RWPE2 (cell line): ENCODE results near the gene RASEF.
A peak's percentile ranks its signal among the peaks of the same experiment; 100 is the strongest.
"Not testable (repeated sequence)": the region's sequence is repeated elsewhere in the genome, so short reads cannot be mapped to it uniquely, and the experiment has no call there.

Experiments
- ATAC-seq: fragments of 200-7000 bp; cut with Tn5 transposase; 3 replicates; pipeline ENCODE4 v1.9.1; 2021; ENCODE audit warnings: low read depth
- DNase-seq: peaks from one replicate; pipeline ENCODE4 v3.0.0-alpha.2; 2020; ENCODE audit warnings: low spot score
- H3K27ac ChIP-seq: fragments of 450-650 bp; 2 replicates; pipeline ENCODE4 v1.5.1; 2017; ENCODE audit warnings: mild to moderate bottlenecking; ENCODE audit not compliant: poor library complexity, severe bottlenecking
- H3K27me3 ChIP-seq: fragments of 250-450 bp; sonication (Bioruptor Pico); 2 replicates; pipeline ENCODE4 v1.5.1; 2021; ENCODE audit warnings: mild to moderate bottlenecking, moderate library complexity; ENCODE audit not compliant: insufficient read depth, poor library complexity, severe bottlenecking
- H3K36me3 ChIP-seq: fragments of 250-450 bp; sonication (Bioruptor Pico); 2 replicates; pipeline ENCODE4 v1.5.1; 2020; ENCODE audit warnings: low read depth, mild to moderate bottlenecking, moderate library complexity
- H3K4me1 ChIP-seq: fragments of 250-450 bp; sonication (Bioruptor Pico); 2 replicates; pipeline ENCODE4 v1.5.1; 2021; ENCODE audit warnings: mild to moderate bottlenecking, moderate library complexity; ENCODE audit not compliant: insufficient read depth, poor library complexity, severe bottlenecking
- H3K4me3 ChIP-seq: fragments of 250-450 bp; sonication (Bioruptor Pico); 2 replicates; pipeline ENCODE4 v1.5.1; 2021; ENCODE audit warnings: mild to moderate bottlenecking, moderate library complexity; ENCODE audit not compliant: severe bottlenecking
- H3K9me3 ChIP-seq: fragments of 250-450 bp; sonication (Bioruptor Pico); 2 replicates; pipeline ENCODE4 v1.5.1; 2021; ENCODE audit warnings: mild to moderate bottlenecking, moderate library complexity; ENCODE audit not compliant: severe bottlenecking
- TF ChIP-seq, protein P1 (sequence below): fragments of 450-650 bp; IDR thresholded peaks from one replicate; pipeline ENCODE4 v1.5.1; 2017; ENCODE audit warnings: mild to moderate bottlenecking, moderate library complexity; ENCODE audit not compliant: poor library complexity, severe bottlenecking

RASEF gene

GRCh38 chr9:82938426-82939218 is 124.3 kb downstream of the RASEF start:
- no peak overlapping the region for H3K4me3 ChIP-seq
- H3K4me1 ChIP-seq, result peaks cover 15% of the 10 kb centered on the region
- no peak for ATAC-seq
- TF ChIP-seq, protein P1, sequence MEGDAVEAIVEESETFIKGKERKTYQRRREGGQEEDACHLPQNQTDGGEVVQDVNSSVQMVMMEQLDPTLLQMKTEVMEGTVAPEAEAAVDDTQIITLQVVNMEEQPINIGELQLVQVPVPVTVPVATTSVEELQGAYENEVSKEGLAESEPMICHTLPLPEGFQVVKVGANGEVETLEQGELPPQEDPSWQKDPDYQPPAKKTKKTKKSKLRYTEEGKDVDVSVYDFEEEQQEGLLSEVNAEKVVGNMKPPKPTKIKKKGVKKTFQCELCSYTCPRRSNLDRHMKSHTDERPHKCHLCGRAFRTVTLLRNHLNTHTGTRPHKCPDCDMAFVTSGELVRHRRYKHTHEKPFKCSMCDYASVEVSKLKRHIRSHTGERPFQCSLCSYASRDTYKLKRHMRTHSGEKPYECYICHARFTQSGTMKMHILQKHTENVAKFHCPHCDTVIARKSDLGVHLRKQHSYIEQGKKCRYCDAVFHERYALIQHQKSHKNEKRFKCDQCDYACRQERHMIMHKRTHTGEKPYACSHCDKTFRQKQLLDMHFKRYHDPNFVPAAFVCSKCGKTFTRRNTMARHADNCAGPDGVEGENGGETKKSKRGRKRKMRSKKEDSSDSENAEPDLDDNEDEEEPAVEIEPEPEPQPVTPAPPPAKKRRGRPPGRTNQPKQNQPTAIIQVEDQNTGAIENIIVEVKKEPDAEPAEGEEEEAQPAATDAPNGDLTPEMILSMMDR, result no peak
- DNase-seq, result no peak
- H3K36me3 ChIP-seq, result no peaks in the 10 kb centered on the region
- no peaks in the 10 kb centered on the region for H3K27me3 ChIP-seq
- H3K9me3 ChIP-seq, result no peaks in the 10 kb centered on the region
- no peak overlapping the region for H3K27ac ChIP-seq

DNA sequence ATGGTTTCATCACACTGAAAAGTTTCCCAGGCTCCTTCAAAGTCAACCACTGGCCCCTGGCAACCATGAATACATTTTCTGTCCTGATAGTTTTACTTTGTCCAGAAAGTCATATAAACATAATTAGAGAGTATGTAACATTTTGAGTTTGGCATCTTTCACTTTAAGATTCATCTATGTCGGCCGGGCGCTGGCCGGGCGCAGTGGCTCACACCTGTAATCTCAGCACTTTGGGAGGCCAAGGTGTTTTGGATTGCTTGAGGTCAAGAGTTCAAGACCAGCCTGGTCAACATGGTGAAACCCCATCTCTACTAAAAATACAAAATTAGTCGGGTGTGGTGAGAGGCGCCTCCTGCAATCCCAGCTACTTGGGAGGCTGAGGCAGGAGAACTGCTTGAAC is 126.4 kb downstream of the RASEF start:
- not testable (repeated sequence) for H3K36me3 ChIP-seq, H3K4me3 ChIP-seq, ATAC-seq, H3K27ac ChIP-seq, DNase-seq, H3K9me3 ChIP-seq, H3K27me3 ChIP-seq
- peaks cover 15% of the 10 kb centered on the region for H3K4me1 ChIP-seq

DNA sequence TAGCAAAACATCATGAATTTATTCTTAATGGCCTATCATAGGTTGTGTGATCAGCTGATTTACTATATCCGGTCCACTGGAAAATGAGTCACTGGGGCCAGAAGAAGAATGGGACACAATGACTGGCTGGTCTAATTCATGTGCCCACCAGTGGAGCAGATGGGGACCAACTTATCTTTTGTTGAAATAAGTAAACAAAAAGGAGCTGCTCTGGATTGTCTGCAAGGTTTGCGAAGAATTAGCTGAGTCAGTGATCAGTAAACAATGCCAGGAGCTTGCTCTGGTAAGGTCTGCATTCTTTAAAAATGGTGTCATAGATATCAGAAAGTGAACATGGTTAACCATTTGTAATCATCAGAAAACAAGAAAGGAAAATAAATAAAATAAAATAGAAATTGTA is 128.0 kb downstream of the RASEF start:
- no peak overlapping the region for H3K4me3 ChIP-seq
- no peaks in the 10 kb centered on the region for H3K9me3 ChIP-seq
- DNase-seq (no peak), ATAC-seq (peak; percentile 99)
- peaks cover 15% of the 10 kb centered on the region for H3K4me1 ChIP-seq
- TF ChIP-seq, protein P1, result no peak
- H3K27ac ChIP-seq, result peak overlapping the region; percentile 75
- H3K36me3 ChIP-seq, result no peaks in the 10 kb centered on the region
- no peaks in the 10 kb centered on the region for H3K27me3 ChIP-seq

DNA sequence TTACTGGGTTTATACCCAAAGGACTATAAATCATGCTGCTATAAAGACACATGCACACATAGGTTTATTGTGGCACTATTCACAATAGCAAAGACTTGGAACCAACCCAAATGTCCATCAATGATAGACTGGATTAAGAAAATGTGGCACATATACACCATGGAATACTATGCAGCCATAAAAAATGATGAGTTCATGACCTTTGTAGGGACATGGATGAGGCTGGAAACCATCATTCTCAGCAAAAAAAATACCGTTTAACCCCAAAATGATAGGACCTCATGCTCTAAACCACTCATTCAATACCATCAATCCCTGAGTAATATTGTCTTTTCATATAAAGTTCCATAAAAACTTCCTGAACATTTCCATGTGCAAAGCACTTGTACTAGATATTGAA is 128.9 kb downstream of the RASEF start:
- H3K27me3 ChIP-seq, DNase-seq, ATAC-seq, H3K4me3 ChIP-seq, H3K36me3 ChIP-seq, H3K9me3 ChIP-seq: not testable (repeated sequence)
- peaks cover 15% of the 10 kb centered on the region for H3K4me1 ChIP-seq
- peak overlapping the region; percentile 75 for H3K27ac ChIP-seq

- Histone ChIP-seq H3K9me3 (no peaks in the 10 kb centered on the region), H3K4me1 (peaks cover 8% of the 10 kb centered on the region), H3K4me3 (no peak overlapping the region), H3K27me3 (no peaks in the 10 kb centered on the region), H3K36me3 (no peaks in the 10 kb centered on the region), H3K27ac (no peak overlapping the region)
- ATAC-seq (no peak), DNase-seq (no peak)
- TF ChIP-seq, protein P1, result no peak
Observed at GRCh38 chr9:82930116-82930515, 132.8 kb downstream of the RASEF start.
